GM12873 (cell line): ENCODE results near the gene NKPD1.

ENCODE experiments used
- CTCF ChIP-seq: IDR thresholded peaks from 2 replicates; pipeline ENCODE4 v1.5.1; 2012; ENCODE audit warnings: low read depth, mild to moderate bottlenecking, moderate library complexity, low read length, control low read depth; ENCODE audit not compliant: insufficient read depth; ENCODE audit errors: missing control alignments

NKPD1 gene

GRCh38 chr19:45172611-45173208, 11.9 kb upstream of the NKPD1 start:
- TF ChIP-seq CTCF: no peak

GRCh38 chr19:45172173-45172572, 11.4 kb upstream of the NKPD1 start:
- TF ChIP-seq CTCF: no peak

GRCh38 chr19:45171211-45171623, 10.4 kb upstream of the NKPD1 start:
- TF ChIP-seq CTCF: no peak

- no peak for TF ChIP-seq CTCF
Observed at GRCh38 chr19:45170146-45171106, 9.6 kb upstream of the NKPD1 start.

GRCh38 chr19:45169602-45170001, 8.8 kb upstream of the NKPD1 start:
- no peak for TF ChIP-seq CTCF

GRCh38 chr19:45168767-45169351, 8.1 kb upstream of the NKPD1 start:
- TF ChIP-seq CTCF: no peak

GRCh38 chr19:45166723-45167252, 6.0 kb upstream of the NKPD1 start:
- no peak for TF ChIP-seq CTCF
